Measurements from ENCODE around the gene MDFIC2.
"Not testable (repeated sequence)": the region's sequence is repeated elsewhere in the genome, so short reads cannot be mapped to it uniquely, and the experiment has no call there.

The MDFIC2 gene

GRCh38 chr3:70250492-70250891 lies 61.9 kb downstream of the MDFIC2 start:
- no peak for DNase-seq

DNA sequence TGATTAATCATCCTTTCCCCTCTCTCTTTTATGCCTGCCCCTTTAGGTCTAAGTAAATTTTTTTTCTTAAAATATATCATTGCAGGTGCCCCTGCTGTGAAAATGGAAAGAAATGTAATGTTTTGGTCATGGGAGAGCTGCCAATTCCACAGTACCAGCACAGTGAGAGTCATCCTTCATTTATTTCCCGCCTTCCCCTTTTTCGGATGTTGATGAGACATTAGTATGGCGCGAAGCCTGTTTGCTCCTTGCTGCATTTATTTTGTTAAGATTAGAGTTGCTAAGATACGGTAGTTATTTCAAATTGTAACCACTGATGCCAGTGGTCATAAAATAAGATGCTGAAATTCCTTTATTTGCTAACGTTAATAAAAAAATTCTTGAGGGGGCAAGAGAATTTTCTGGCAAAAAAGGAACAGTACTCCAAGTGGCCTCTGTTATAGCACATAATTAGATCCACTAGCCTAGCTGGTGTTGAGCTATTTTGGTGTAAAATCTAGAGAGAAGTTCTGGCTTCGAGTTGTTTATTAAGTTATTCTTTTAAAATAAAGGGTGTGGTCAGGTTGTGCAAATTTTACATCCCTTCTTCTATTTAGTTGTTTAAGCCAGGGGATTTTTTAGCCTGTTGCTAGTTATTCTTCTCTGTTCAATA lies 62.8 kb downstream of the MDFIC2 start:
- DNase-seq = no peak

DNA sequence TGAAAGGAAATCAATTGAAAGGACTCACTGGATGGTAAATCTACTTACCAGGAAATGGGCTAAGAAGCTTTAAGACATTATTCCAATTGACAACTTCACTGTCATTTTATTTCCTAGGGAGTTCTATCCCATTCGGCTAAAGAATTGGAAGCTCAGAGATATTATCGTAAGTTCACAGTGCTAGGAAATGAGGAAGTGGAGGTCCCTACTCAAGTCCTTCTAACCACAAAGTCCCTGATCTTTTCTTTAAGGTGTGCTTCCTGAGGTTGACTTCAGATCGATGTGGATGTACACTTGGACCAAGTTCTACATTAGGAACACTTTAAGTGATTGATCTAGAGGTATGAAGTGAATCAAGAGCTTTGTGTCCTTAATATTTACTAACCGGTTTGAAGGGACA lies 63.6 kb downstream of the MDFIC2 start:
- DNase-seq = no peak

GRCh38 chr3:70247955-70248354 lies 64.5 kb downstream of the MDFIC2 start:
- DNase-seq = no peak

GRCh38 chr3:70245746-70246525 lies 66.5 kb downstream of the MDFIC2 start:
- DNase-seq = no peak

GRCh38 chr3:70244422-70244821 lies 68.0 kb downstream of the MDFIC2 start:
- no peak for DNase-seq

DNA sequence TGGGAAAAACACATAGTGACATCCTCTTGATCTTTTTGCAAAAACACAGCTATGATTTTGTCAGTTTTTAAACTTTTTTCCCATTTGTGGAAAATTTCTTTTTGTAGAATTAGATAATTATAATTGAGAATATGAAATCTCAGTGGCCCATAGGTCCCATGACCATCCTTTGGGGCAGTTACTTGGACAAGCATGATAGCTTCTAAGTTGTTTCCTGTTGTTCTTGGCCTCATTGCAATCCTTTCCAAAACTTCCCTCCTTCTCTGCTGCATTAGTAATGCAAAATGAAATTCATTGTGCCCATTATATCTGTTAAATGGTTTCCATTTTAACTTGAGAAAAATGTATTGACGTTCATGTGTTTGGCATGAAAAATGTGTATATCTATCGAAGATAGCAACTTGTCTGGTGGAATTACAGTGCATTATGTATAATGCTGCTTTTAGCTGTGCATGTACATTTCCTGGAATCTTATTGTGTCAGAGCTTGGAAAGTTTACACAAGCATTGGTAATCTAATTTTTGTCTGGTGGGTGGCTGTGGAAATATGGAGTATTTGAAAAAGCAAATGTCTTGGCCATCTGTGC lies 70.0 kb downstream of the MDFIC2 start:
- DNase-seq = no peak

- DNase-seq = no peak
These were observed 78.6 kb downstream of the MDFIC2 start for GRCh38 chr3:70233812-70234211.

DNA sequence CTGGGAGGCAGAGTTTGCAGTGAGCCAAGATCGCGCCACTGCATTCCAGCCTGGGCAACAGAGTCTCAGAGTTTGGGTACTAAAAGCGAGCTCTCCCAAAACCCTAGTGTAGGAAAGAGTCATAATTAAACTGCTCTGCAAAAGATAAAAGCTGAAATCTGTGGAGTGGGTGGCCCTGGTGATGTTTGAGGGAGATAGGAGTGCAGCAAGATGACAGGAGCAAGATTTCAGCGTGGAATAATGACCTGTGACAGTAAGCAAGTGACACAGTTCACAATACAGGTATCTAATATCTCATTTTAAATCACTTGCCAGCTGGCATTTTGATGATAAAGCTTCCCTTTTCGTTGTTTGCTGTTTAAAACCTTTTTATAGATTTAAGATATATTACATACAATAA lies 79.3 kb downstream of the MDFIC2 start:
- DNase-seq = no peak

- no peak for DNase-seq
These were observed 81.2 kb downstream of the MDFIC2 start for GRCh38 chr3:70231266-70231701.

DNA sequence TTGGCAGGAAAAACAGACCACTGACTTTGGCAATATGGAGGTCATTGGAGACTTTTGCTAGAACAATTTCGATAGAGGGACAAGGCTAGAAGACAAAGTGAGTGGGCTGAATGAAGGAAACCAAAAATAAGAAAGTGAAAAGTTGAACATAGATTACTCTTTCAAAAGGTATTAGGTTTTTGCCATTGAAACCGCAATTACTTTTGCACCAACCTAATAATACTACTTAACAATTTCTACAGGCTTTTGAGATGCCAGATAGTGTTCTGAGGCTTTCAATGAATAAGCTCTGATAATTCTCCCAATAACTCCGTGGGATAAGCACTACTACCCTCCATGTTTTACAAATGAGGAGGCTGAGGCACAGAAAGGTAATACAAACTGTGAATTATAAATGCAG lies 85.0 kb downstream of the MDFIC2 start:
- DNase-seq = no peak

- no peak for DNase-seq
These were observed 87.3 kb downstream of the MDFIC2 start for GRCh38 chr3:70225146-70225545.

DNA sequence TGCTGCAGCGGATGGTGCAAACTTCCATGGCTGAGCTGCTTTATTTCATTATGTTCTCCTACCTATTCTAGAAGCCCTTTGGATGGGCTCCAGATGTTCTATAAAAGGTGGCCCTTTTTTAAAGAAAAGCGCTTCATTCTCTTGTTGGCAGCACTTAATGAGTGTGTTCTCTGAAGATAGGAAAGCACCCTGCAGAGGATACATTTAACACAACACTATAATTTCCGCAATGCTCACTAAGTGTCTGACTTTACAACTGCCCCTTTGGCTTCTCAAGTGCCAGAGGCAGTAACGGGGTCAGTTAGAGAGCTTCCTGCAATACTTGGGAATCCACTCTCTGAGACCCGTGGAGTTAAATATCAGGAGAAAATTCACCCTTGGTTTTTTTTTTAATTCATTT lies 88.1 kb downstream of the MDFIC2 start:
- DNase-seq = no peak

- DNase-seq = no peak
These were observed 94.0 kb downstream of the MDFIC2 start for GRCh38 chr3:70218471-70218870.

DNA sequence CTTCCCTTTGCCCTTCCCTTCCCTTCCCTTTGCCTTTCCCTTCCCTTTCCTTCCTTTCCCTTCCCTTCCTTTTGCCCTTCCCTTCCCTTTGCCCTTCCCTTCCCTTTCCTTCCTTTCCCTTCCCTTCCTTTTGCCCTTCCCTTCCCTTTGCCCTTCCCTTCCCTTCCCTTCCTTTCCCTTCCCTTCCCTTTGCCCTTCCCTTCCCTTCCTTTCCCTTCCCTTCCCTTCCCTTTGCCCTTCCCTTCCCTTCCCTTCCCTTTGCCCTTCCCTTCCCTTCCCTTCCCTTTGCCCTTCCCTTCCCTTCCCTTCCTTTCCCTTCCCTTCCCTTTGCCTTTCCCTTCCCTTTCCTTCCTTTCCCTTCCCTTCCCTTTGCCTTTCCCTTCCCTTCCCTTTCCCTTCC lies 101.2 kb downstream of the MDFIC2 start:
- DNase-seq = not testable (repeated sequence)

DNA sequence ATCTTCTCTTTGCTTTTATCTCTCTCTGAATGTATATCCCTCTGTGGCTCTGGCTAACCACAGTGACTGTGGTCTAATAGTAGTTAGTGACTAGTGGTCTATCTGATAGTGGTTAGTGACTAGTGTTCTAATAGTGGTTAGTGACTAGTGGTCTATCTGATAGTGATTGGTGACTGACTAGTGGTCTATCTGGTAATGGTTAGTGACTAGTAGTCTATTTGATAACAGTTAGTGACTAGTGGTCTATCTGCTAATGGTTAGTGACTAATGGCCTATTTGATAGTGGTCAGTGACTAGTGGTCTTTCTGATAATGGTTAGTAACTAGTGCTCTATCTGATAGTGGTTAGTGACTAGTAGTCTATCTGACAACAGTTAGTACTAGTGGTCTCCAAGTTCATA lies 110.5 kb downstream of the MDFIC2 start:
- no peak for DNase-seq

DNA sequence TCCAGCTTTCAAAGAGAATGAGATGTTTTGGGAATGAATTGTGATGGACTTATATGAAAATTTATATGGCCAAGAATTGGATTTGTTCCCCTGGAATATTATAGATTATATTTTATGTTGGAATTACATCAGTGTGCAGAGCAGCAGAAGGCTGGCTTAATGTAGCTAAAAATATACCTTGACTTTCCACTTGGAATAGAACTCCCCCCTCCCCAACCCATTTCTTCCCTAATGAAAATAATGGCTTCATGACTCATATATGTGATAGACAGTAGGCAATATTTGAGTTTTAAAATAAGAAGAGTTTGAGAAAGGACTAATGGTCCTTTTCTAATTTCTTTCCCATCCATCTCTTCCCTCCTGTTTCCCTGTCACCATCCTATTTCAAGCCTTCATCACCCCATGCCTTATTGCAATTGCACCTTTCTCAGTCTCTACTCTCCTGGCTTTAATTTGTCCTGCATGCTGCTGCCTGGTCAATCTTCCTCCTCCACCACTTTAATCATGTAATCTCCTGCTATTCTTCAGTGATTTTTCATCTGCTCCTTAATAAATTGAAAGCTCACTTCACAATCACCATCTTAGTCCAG lies 122.5 kb downstream of the MDFIC2 start:
- DNase-seq = no peak

GRCh38 chr3:70186221-70186620 lies 126.2 kb downstream of the MDFIC2 start:
- no peak for DNase-seq

GRCh38 chr3:70185661-70186060 lies 126.8 kb downstream of the MDFIC2 start:
- no peak for DNase-seq

DNA sequence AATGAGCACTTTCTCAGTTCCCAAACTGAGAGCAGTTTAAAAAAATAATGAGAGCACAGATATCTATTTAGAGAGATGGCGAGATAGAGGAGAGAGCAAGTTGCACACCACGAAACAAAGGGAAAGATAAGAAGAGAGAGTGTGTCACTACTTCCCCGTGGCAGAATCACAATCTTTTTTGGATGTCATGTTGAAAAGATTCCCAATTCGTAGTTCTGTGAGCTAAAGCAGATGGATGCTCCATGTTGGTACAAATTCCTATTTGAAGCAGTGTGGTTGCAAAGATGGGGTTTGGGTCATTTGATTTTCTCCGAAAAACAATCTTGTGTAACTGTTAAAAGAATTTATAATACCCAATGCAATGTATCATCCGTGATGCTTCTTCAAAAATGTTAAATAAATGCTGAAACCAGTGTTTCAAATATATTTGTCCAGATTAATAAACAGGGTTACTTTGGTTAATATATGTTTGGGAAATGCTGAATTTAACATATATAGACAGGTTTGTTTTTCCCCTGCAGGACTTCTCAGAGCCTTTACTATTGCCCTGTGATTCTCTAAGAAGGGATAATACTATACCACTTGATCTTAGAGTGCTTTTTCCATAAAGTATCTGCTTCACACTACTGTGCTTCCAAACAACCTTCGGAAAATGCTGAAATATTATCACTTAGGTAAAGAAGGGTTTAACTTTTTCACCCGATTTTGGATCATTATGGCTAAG lies 128.5 kb downstream of the MDFIC2 start:
- no peak for DNase-seq

DNA sequence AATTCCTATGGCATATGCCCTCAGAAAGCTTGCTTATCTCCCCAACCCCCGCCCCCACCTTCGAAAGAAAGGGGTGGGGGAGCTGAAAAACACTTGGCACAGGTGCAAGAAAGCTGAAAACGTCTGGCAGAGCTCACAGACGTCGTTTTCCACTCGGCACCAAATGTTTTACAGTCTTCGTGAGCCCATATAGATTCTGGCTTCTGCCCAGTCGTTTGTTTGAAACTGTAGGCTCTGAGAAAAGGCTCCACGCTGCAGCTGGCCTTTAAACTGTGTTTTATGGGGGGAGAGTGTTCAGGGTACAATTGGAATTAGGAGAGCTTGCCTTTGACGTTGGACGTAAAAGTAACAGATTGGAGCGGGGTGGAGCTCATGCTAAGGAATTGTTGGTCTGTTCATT lies 130.3 kb downstream of the MDFIC2 start:
- DNase-seq = no peak

GRCh38 chr3:70180664-70181063 lies 131.8 kb downstream of the MDFIC2 start:
- DNase-seq = no peak

DNA sequence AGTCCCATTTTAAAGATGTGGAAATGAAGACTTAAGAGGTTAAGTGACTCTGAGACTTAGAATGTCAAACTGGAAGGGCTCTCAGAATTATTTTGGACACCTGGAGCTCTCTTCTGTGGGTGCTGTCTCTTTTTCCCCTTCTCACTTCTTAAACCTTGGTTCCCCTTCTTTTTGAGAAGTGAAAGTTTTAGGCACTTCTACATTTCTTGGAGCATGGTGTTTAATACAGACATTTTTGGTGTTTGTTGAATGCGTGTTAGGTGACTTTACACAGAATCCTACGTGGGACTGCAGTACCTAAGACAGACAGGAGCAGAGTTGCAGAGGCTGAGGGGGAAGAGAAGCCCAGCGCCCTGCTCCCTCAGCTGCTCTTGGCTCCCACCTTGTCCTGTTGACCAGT lies 133.3 kb downstream of the MDFIC2 start:
- no peak for DNase-seq

Data from inflammatory macrophage treated with lipopolysaccharide for 1 hour (primary cell).